Type B pancreatic cell (in vitro differentiated cells): ENCODE measurements around the gene OR10K2. TPM values are rescaled to one million over a fixed set of nuclear protein-coding genes. Genes with fewer than 3 reads are reported as not detected.
"Not testable (repeated sequence)": the region's sequence is repeated elsewhere in the genome, so short reads cannot be mapped to it uniquely, and the experiment has no call there.

ENCODE experiments used
- DNase-seq: peaks from one replicate; pipeline ENCODE4 v3.0.0; 2021; ENCODE audit warnings: mixed read lengths; ENCODE audit not compliant: unreplicated experiment; ENCODE audit errors: extremely low spot score
- H3K27ac Mint-ChIP-seq: 2 replicates; pipeline ENCODE4 v1.8.0; 2021; ENCODE audit warnings: mild to moderate bottlenecking, mixed read lengths
- H3K27me3 Mint-ChIP-seq: 2 replicates; pipeline ENCODE4 v1.8.0; 2021; ENCODE audit warnings: mixed read lengths
- H3K36me3 Mint-ChIP-seq: 2 replicates; pipeline ENCODE4 v1.8.0; 2021; ENCODE audit warnings: mixed read lengths
- H3K4me1 Mint-ChIP-seq: one replicate; pipeline ENCODE4 v1.8.0; 2021; ENCODE audit warnings: mixed read lengths; ENCODE audit not compliant: unreplicated experiment
- H3K4me3 Mint-ChIP-seq: 2 replicates; pipeline ENCODE4 v1.8.0; 2021; ENCODE audit warnings: mild to moderate bottlenecking, mixed read lengths
- H3K9me3 Mint-ChIP-seq: 2 replicates; pipeline ENCODE4 v1.8.0; 2021; ENCODE audit warnings: mixed read lengths
- CTCF ChIP-seq: fragments of 200-600 bp; sonication (generic); conservative IDR thresholded peaks from 2 replicates; pipeline ENCODE4 v1.5.0; 2021; ENCODE audit warnings: antibody characterized with exemption, mild to moderate bottlenecking
- total RNA-seq: library from RNA; stranded (reverse); gene quantifications from 2 replicates; pipeline ENCODE4 v1.2.1, GENCODE V29; 2021; ENCODE audit warnings: low replicate concordance

Gene OR10K2
- total RNA-seq, 1 donor from 2014 or later, result not detected

DNA sequence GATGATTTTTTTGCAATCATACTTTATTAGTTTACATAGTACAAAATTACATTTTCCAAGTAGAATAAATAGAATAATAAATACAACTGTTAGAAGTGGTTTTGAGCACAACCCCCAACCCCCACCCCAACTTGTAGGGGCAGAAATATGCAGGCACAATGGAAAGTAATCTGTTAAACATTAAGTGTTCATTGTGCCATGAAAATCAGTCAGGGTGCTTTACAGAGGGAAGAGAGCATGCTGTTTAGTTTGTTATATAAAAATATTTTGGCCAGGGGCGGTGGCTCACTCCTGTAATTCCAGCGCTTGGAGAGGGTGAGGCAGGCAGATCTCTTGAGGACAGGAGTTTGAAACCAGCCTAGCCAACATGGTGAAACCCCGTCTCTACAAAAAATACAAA is 29.4 kb downstream of the OR10K2 start:
- no peak overlapping the region for H3K4me3 Mint-ChIP-seq
- no peak overlapping the region for H3K27ac Mint-ChIP-seq
- no peaks in the 10 kb centered on the region for H3K36me3 Mint-ChIP-seq
- no peaks in the 10 kb centered on the region for H3K9me3 Mint-ChIP-seq
- H3K27me3 Mint-ChIP-seq, result no peaks in the 10 kb centered on the region
- no peak for DNase-seq
- H3K4me1 Mint-ChIP-seq, result no peaks in the 10 kb centered on the region
- no peak for TF ChIP-seq CTCF

DNA sequence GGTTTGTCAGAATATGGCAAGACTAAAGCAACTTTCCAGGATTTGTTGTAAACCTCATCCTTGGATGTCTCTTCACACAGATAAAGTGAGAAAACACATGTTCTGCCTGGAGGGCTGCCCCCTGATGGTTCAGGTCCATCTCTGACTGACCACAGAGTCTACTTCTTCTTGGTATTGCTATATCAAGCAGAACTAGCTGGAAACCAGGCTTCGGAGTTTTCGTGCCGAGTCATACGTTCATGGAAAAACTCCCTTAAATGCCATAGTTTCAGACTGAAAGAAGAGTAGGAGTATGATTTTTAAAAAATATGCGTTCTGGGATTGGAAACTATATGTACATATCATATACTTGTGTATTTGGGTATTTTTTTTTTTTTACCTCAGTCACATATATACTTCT is 32.6 kb downstream of the OR10K2 start:
- Mint-ChIP-seq H3K27me3 (no peaks in the 10 kb centered on the region), H3K9me3 (no peaks in the 10 kb centered on the region), H3K4me3 (no peak overlapping the region), H3K36me3 (no peaks in the 10 kb centered on the region), H3K27ac (no peak overlapping the region), H3K4me1 (no peaks in the 10 kb centered on the region)
- no peak for TF ChIP-seq CTCF
- no peak for DNase-seq

DNA sequence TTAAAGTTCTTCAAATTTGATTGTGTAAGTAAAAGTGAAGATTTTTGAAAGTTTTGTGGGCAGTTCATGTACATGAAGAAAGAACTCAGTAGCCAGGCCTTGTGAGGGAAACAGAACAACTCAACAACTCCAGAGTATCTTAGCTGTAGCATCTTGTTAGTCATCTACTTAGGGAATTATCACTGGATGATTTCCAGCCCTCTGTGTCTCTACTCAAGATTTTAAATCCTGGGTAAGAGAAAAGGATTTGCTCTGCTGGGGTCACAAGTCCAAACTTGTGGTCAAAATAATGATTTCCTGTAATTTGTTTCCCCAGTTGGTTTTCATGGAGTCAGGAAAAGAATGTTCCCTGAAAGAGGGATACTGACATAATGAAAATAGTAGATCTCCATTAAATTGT is 34.9 kb downstream of the OR10K2 start:
- Mint-ChIP-seq H3K4me1 (no peaks in the 10 kb centered on the region), H3K27me3 (no peaks in the 10 kb centered on the region), H3K9me3 (no peaks in the 10 kb centered on the region), H3K4me3 (no peak overlapping the region), H3K27ac (no peak overlapping the region), H3K36me3 (no peaks in the 10 kb centered on the region)
- no peak for TF ChIP-seq CTCF
- DNase-seq, result no peak

DNA sequence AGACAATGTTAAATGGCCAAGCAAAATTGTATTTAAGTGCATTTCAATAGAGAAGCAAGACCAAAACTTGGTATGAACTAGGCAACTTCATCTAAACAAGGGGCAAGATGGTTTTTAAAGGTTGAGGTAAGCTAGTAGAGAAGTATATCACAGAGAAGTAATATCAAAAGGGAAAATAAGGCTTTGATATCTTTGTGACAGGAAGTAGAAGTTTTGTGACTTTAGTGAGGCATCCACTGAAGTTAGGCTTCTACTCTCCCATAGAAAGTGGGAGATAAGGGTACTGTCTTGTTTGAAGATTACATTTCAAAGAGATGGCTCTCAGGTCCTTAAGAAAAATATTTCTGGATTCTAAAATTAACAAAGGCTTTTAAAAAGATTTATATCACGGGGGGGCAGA is 35.7 kb downstream of the OR10K2 start:
- Mint-ChIP-seq H3K4me3 (no peak overlapping the region), H3K4me1 (no peaks in the 10 kb centered on the region), H3K36me3 (no peaks in the 10 kb centered on the region)

DNA sequence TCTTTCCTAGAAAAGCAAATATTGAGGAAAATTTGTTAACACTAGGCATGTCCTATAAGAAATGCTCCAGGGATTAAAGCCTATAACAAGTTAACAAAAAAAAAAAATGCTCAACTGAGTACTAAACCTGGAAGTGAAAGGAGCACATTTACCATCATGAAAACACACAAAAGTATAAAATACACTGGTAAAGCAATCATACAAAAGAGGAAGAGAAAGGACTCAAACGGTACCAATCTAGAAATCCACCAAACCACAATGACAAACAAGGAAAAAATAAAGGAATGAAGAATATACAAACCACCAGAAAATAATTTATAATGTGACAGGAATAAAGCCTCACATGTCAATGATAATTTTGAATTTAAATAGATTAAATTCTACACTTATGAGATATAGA is 51.2 kb downstream of the OR10K2 start:
- Mint-ChIP-seq H3K36me3 (no peaks in the 10 kb centered on the region), H3K4me3 (no peak overlapping the region), H3K27ac (no peak overlapping the region), H3K4me1 (no peaks in the 10 kb centered on the region), H3K27me3 (no peaks in the 10 kb centered on the region), H3K9me3 (no peaks in the 10 kb centered on the region)
- no peak for DNase-seq
- no peak for TF ChIP-seq CTCF

More for the DNA sequence above, 35.7 kb downstream of the OR10K2 start:
- Mint-ChIP-seq H3K27ac (no peak overlapping the region), H3K27me3 (no peaks in the 10 kb centered on the region), H3K9me3 (no peaks in the 10 kb centered on the region)
- DNase-seq, result no peak
- no peak for TF ChIP-seq CTCF

- H3K4me3 Mint-ChIP-seq, H3K27me3 Mint-ChIP-seq, H3K9me3 Mint-ChIP-seq, H3K36me3 Mint-ChIP-seq, DNase-seq, H3K27ac Mint-ChIP-seq, H3K4me1 Mint-ChIP-seq: not testable (repeated sequence)
Measured at GRCh38 chr1:158374101-158374500, 51.9 kb downstream of the OR10K2 start.
